Peyer's patch (tissue), 4 donors: ENCODE measurements around the gene MAP3K12.

ENCODE experiments used
- CTCF ChIP-seq, 6 experiments: fragments of 450-650 bp in 4 of 6; fragments of 200-600 bp in 2 of 6; sonication (generic) in 1 of 6; IDR thresholded peaks; one replicate each; pipeline ENCODE4 v1.5.1; 2017 to 2019; ENCODE audit warnings: antibody characterized with exemption in 6 of 6, mild to moderate bottlenecking in 3 of 6, moderate library complexity in 1 of 6
- POLR2A ChIP-seq, 2 donors: fragments of 450-650 bp; IDR thresholded peaks; one replicate each; pipeline ENCODE4 v1.5.1; 2017; ENCODE audit warnings: antibody characterized with exemption in 2 of 2, mild to moderate bottlenecking in 2 of 2, moderate library complexity in 2 of 2

GRCh38 chr12:53474819-53475218 lies 24.4 kb downstream of the MAP3K12 start:
- TF ChIP-seq CTCF (IDR thresholded peaks at IDR 0.05) (no peak), POLR2A (IDR thresholded peaks at IDR 0.05) (no peak)
